GM21447 (cell line): ENCODE results near the gene ZFYVE16.
"Not testable (repeated sequence)": the region's sequence is repeated elsewhere in the genome, so short reads cannot be mapped to it uniquely, and the experiment has no call there.

Experiments used
- ATAC-seq: cut with Tn5 transposase; IDR thresholded peaks from one replicate; pipeline ENCODE4 v1.9.1; 2021; ENCODE audit not compliant: unreplicated experiment

ZFYVE16 gene

DNA sequence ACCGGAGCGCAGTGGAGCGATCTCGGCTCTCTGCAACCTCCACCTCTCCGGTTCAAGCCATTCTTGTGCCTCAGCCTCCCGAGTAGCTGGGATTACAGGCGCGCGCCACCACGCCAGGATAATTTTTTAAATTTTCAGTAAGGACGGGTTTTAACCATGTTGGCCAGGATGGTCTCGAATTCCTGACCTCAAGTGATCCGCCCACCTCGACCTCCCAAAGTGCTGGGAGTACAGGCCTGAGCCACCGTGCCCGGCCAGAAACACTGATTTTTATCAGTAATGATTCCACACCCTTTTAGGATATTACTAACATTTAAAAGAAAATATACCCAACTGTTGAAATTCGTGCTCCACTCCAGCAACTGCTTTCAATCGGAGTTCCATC, 79.6 kb downstream of the ZFYVE16 start:
- ATAC-seq: no peak

GRCh38 chr5:80487829-80488721, 80.2 kb downstream of the ZFYVE16 start, which contains the start of gene FAM151B:
TSS of gene FAM151B (plus strand) at chr5:80488100. CDS start at chr5:80488124, 24 bp downstream.
- peak; percentile 89 for ATAC-seq

- ATAC-seq: no peak
These were observed 83.4 kb downstream of the ZFYVE16 start for GRCh38 chr5:80491296-80491695.

DNA sequence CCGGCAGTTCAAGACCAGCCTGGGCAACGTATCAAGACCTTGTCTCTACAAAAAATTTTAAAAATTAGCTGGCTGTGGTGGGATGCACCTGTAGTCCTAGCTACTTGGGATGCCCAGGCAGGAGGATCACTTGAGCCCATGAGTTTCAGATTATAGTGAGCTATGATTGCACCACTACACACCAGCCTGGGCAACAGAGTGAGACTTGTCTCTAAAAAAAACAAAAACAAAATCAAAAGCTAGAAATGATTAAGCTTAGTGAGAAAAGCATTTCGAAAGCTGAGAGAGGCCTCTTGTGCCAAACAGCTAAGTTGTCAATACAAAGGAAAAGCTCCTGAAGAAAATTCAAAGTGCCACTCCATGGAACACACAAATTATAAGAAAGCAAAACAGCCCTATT, 84.9 kb downstream of the ZFYVE16 start:
- ATAC-seq: no peak

- not testable (repeated sequence) for ATAC-seq
These were observed 85.6 kb downstream of the ZFYVE16 start for GRCh38 chr5:80493443-80493842.

DNA sequence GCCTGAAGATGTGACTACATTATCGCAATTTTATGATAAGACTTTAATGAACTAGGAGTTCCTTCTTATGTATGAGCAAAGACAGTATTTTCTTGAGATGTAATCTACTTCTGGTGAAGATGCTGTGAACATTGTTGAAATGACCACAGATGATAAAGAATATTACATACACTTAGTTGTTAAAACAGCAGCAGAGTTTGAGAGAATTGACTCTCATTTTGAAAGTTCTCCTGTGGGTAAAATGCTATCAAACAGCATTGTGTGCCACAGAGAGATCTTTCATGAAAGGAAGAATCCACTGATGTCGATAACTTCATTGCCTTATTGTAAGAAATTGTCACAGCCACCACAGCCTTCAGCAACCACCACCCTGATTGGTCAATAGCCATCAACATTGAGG, 88.0 kb downstream of the ZFYVE16 start:
- no peak for ATAC-seq

- no peak for ATAC-seq
These were observed 94.9 kb downstream of the ZFYVE16 start for GRCh38 chr5:80502800-80503199.

GRCh38 chr5:80503641-80504040, 95.8 kb downstream of the ZFYVE16 start:
- no peak for ATAC-seq

DNA sequence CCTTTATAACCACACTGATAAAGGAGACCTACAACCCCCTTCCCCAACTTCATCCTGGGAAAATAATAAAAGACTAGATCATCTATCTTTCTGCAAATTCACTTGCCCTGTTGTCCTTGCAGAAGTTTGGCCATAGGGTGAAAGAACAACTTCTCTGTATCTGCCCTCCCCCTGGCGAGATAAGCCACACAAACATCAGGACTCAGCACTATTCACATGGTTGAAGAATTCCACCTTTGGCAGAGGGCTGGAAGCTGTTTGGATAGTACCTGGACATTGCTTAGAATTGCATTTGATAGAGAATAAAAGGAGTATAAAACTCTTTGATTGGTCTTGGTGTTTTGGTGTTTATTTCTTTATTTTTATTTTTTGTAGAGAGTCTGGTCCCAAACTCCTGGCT, 97.0 kb downstream of the ZFYVE16 start:
- no peak for ATAC-seq

- no peak for ATAC-seq
These were observed 99.8 kb downstream of the ZFYVE16 start for GRCh38 chr5:80507663-80508062.

GRCh38 chr5:80508844-80509243, 101.0 kb downstream of the ZFYVE16 start:
- no peak for ATAC-seq

DNA sequence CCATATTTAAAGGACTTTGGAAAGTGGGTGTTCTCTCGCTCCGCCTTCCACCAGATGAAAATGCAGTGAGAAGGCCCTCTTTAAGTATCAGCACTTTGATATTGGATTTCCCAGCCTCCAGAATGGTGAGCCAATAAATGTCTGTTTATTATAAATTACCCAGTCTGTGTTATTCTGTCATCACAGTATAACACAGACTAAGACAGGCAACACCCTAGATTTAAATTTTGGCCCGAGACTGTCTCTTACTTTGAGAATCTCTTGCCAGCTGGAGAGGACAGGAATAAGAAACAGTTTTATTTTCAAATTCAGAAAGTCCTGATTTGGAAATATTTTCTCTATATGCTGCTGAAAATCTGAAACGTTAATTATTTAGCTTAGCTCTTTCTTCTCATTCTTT, 101.5 kb downstream of the ZFYVE16 start:
- no peak for ATAC-seq

GRCh38 chr5:80516826-80517225, 109.0 kb downstream of the ZFYVE16 start:
- ATAC-seq: peak; percentile 46
